ENCODE data around the gene EPHB1. TPM values are rescaled to one million over a fixed set of nuclear protein-coding genes. Genes with fewer than 3 reads are reported as not detected.

Gene EPHB1
- total RNA-seq, 1 donor: under 0.01 TPM

DNA sequence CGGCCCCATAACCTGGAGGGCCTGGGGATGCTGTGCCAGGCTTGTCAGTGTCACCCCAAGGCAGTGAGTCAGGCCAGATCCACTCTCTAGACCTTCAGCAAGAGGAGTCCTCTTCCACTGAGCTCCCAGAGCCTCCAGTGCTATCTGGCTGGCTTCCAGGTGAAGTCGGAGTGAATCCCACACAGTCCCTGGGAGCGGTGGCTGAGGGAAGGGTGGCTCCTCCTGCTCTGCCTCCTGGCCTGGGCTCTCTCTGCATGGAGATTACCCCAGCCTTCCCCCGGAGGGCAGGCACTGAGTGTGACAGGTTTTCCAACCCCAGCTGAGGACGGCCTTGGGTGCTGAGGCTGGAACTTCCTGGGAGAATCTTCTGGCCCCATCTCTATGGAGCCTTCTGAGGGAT, 82.7 kb downstream of the EPHB1 start:
- DNase-seq (ENCODE audit: low read depth in 2 of 3, low spot score in 2 of 3): no peak

- DNase-seq (ENCODE audit: low read depth in 2 of 3, low spot score in 2 of 3): no peak
These were observed 84.9 kb downstream of the EPHB1 start for GRCh38 chr3:134879990-134880389.

GRCh38 chr3:134880431-134880830, 85.4 kb downstream of the EPHB1 start:
- DNase-seq (ENCODE audit: low read depth in 2 of 3, low spot score in 2 of 3): no peak

GRCh38 chr3:134881305-134881704, 86.2 kb downstream of the EPHB1 start:
- DNase-seq (ENCODE audit: low read depth in 2 of 3, low spot score in 2 of 3): no peak

GRCh38 chr3:134883697-134884385, 88.8 kb downstream of the EPHB1 start:
- DNase-seq (ENCODE audit: low read depth in 2 of 3, low spot score in 2 of 3): no peak

DNA sequence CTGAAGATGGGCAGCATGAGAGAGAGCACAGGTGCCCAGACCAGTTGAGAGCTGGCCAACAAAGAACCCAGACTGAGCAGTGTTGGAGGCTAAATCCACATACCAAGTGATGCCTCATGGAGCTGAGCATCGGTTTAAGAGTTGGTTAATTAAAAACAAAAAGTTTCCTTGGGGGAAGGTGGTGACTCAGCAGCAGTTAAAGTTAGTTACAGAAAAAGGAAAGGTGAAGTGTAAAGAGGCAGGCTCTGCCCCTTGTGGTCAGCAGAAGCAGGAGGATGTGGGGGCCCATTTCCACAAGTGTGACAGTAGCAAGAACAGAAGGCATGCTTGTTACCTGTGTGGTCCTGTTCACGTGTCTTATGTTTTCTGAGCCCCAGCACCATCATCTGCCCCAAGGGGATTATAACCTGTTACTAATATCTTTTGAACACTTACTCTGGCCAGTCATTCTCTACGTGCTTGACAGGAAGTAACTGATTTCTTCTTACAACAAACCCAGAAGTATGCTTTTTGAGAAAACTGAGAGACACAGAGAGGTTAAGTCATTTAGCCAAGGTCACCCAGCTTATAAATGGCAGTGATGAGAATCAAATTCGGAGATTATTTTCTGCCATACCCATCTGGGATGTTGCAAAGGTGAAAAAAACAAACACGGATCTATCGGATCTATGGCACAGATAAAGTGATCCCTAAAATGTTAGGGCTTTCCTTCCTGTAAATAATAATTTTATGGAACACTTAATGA, 91.0 kb downstream of the EPHB1 start:
- DNase-seq (ENCODE audit: low read depth in 2 of 3, low spot score in 2 of 3): peak in 2 of 3 donors; percentile 23 to 44

DNA sequence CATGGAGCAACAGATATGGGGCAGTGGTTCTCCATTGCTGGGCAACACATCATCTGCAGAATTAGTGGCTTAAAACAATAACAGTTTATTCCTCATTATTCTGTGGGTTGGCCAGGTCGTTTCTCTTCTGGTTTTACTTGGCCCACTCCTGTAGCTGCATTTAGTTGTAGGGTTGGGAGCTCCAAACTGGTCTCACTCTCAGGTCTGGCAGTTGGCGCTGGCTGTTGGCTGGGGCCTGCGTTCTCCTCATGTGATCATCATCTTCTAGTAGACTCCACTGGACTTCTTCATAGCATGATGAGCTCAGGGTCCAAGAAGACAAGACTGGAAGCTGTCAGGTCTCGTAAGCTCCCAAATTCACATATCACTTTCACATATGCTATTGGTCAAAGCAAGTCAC, 91.9 kb downstream of the EPHB1 start:
- DNase-seq (ENCODE audit: low read depth in 2 of 3, low spot score in 2 of 3): no peak

- DNase-seq (ENCODE audit: low read depth in 2 of 3, low spot score in 2 of 3): no peak
These were observed 92.5 kb downstream of the EPHB1 start for GRCh38 chr3:134887536-134887935.

DNA sequence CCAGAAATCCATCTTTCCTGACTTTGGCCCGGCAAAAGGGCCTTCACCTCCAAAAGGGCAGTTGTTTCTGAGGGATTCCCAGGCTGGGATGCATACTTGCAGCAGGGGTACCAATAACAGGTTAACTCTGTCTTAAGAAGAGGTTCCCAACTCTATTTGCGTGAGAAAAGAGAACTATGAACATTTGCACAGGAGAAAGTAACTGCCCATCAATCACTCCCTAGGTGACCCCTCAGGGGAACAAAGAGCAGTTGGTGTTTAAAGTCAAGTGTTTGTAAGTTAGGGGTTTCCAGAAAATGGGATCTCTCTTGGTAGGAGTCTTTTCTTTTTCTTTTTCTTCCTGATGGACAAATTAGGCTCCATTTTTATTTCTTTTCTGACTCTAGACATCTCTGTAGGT, 97.3 kb downstream of the EPHB1 start:
- DNase-seq (ENCODE audit: low read depth in 2 of 3, low spot score in 2 of 3): no peak

- DNase-seq (ENCODE audit: low read depth in 2 of 3, low spot score in 2 of 3): no peak
These were observed 97.7 kb downstream of the EPHB1 start for GRCh38 chr3:134892761-134893160.

DNA sequence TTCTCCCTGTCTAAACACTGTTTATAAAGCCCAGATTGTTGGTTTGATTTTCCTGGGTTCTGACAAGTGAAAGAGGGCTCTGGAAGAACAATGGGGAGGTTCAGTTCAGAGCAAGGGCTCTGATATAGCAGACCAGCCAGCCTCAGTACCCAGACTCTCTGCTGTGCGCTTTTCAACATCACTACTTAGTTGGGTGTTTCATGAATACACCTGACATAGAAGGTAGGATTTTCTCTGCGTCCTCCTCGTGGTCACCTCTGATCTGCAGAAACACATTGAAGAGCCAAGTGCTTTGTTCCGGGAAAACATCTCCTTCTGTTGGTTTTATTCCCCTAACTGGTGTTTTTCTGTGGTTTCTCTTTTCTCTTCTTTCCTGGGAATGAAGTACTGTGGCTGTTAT, 99.5 kb downstream of the EPHB1 start:
- DNase-seq (ENCODE audit: low read depth in 2 of 3, low spot score in 2 of 3): no peak

- no peak for DNase-seq (ENCODE audit: low read depth in 2 of 3, low spot score in 2 of 3)
These were observed 100.1 kb downstream of the EPHB1 start for GRCh38 chr3:134895181-134895580.

DNA sequence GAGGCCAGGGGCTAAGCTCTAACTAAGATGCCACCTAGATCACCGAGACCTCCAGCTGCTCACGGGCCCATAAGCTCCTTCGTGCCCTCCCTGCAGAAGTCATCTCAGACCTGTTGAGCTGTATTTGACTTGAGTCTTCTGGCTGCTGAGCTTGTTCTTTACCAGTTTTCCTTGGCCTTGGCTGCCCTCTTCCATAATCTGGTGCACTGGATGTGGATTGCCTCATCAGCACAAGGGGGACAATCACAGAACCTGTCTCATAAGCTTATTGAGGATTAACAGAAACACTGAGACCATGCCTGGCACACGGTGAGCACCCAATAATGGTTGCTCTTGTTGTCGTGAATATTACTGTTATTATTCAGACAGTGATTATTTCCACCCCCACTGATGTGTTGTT, 101.1 kb downstream of the EPHB1 start:
- DNase-seq (ENCODE audit: low read depth in 2 of 3, low spot score in 2 of 3): no peak

GRCh38 chr3:134896696-134897095, 101.6 kb downstream of the EPHB1 start:
- no peak for DNase-seq (ENCODE audit: low read depth in 2 of 3, low spot score in 2 of 3)

DNA sequence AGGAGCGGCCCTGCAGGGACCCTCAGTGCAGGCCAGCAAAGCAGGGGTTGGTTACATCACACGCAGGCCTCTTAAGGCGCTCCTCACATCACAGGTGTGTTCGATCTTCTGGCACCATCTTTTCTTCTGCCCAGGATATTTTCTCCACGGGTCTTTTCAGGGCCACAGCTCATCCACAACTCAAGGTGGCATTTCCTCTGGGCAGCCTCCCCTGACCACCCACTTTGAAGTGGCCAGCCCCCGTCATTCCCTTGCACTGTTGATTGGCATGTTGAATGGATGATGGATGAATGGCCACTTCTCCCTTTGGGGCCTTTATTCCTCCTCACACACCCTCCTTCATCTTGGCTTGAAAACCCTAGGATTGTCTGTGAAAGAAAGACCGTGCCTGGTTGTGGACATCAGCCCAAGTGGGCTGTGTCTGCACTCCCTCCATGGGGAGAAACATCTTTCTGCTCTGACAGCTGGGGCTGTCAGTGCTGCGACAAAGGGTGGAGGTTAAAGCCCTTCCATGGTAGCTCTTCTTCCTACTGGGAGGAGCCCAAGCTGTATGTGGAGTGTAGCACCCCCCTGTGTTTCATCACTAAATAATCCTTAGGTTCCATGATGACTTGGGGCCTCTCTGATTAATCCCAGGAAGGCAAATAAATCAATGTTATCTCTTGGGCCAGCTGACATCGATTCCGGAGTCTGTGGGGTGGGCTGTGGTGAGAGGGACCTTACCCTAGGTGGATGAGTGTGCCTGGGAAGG, 102.5 kb downstream of the EPHB1 start:
- no peak for DNase-seq (ENCODE audit: low read depth in 2 of 3, low spot score in 2 of 3)

GRCh38 chr3:134898181-134898754, 103.2 kb downstream of the EPHB1 start:
- DNase-seq (ENCODE audit: low read depth in 2 of 3, low spot score in 2 of 3): no peak

DNA sequence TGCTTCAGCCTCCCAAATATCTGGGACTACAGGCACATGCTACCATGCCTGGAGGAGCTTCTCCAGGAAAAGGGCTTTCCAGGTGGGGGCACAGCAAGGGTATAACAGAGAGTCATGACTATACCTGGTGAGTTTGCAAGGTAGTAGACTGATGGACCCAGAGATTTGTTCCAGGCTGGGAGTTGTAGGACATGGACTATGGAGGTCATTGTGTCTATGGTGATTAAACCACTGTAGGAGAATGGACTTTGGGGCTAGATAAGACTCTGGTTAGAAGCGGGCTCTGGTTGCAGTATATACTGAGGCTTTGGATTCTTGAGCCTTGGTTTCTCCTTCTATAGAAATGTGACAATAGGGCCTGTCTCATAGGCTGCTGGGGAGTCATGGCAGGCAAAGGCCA, 104.7 kb downstream of the EPHB1 start:
- no peak for DNase-seq (ENCODE audit: low read depth in 2 of 3, low spot score in 2 of 3)

DNA sequence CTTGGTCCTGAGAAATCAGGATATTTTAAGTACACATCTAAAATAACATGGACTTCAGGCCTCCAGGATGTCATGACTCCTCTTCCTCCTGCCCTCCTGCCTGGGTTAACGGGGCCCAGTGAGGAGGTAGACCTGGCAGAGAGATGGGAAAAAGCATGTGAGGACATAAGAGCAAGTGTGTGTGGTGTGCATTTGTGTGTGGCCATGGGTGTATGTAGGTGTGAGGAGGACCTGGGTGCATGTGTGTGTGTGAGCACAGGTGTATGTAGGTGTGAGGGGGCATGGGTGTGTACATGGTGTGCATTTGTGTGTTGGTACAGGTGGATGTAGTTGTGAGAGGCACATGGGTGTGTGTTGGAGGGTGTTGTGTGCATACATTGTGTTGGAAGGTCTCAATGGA, 105.4 kb downstream of the EPHB1 start:
- DNase-seq (ENCODE audit: low read depth in 2 of 3, low spot score in 2 of 3): no peak

DNA sequence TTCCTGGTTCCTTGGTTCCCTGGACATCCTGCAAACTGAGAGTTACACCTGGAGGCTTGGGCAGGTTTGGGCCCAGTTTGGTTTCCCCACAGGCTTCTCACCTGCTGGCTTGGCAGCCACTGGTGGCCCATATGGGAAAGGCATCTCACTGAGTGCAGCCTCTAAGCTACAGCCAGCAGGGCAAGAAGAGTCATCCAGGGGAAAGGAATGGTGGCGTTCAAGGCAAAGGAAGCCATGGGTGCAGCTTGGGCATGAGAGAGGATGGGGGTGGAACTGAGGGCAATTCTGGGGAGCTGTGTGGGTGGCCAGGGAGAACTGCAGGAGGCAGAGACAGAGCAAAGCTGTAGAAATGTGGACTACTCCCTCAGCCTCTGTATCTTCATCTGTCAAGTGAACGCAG, 106.4 kb downstream of the EPHB1 start:
- no peak for DNase-seq (ENCODE audit: low read depth in 2 of 3, low spot score in 2 of 3)

DNA sequence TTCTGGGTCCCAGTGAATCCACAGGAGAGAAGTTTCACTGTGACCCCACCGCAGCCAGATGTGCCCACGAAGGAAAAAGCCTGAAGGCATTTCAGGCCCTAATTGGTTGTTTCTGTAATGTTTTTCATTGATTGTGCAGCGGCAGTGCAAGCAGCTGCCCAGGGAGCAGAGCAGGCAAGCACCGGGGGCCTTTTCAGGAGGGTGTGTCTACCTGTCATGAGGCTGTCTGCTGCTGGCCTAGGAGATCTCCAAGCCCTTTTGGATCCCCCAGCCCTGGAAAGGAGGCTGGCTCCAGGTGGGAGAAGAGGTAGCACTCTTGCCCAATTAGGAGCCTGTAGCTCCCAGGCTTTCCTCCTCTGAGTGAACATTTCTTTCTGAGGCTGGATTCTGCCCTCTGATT, 108.8 kb downstream of the EPHB1 start:
- DNase-seq (ENCODE audit: low read depth in 2 of 3, low spot score in 2 of 3): no peak

GRCh38 chr3:134904241-134904771, 109.2 kb downstream of the EPHB1 start:
- DNase-seq (ENCODE audit: low read depth in 2 of 3, low spot score in 2 of 3): peak in 1 of 3 donors; percentile 40
